ENCODE data around the gene PARL. TPM values are rescaled to one million over a fixed set of nuclear protein-coding genes. Genes with fewer than 3 reads are reported as not detected.

The PARL gene
- polyA plus RNA-seq, 2 of the 4 experiments (the other 2 are of a cell fraction) = 45.9 to 71.6 TPM

DNA sequence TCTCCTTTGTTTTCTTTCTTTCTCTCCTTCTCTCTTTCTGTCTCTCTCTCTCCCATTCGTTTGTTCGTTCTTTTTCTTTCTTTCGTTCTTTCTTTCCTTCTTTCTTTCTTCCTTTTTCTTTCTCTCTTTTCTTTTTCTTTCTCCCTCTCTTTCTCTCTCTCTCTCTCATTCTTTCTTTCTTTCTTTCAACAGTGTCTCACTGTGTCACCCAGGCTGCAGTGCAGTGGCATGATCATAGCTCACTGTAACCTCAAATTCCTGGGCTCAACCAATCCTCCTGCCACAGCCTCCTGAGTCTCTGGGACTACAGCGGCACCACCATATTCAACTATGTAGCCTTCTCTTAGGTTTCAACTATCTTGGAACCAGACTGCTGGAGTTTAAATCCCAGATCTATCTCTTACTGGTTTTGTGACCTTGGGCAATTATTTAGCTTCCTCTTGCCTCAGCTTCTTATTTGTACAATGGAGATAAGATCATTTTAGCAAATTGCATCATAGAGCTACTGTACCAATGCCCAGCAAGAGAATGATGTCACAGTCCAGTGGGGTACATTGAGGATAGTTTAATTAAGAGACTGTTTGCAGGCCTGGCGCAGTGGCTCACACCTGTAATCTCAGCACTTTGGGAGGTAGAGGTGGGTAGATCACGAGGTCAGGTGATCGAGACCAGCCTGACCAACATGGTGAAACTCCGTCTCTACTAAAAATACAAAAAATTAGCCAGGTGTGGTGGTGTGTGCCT is 27.3 kb upstream of the PARL start:
- FAIRE-seq = no peak
- H3K4me2 ChIP-seq = no peak overlapping the region
- H3K4me3 ChIP-seq = no peak overlapping the region
- no peak overlapping the region for H3K27ac ChIP-seq
- 95% methylated on average over 8 of the region's 8 CpGs for WGBS (ENCODE audit: missing lambda C conversion rate)
- no peak for ATAC-seq
- H3K9me3 ChIP-seq = no peaks in the 10 kb centered on the region
- ChIA-PET POLR2A (no interaction called here), CTCF (interaction anchor here (1.1 to 1.9 kb wide), 3 partner anchors 16 to 106 kb away, joined by 4 to 8 read pairs (median 5); partner anchors contain the start of genes ABCC5 and PARL)
- DNase-seq (ENCODE audit: low read depth in 1 of 2, low spot score in 1 of 2) = no peak
- TF ChIP-seq HOXA7 (CRISPR knock-in tag; IDR thresholded peaks at IDR 0.05) = no peak
- no peak for TF ChIP-seq JUNB (IDR thresholded peaks at IDR 0.05)
- 0 out of 2 replicates have a peak, but pooled peaks have one; percentile 18 for TF ChIP-seq GATA3 (IDR thresholded peaks at IDR 0.05; ENCODE audit: borderline replicate concordance)
- TF ChIP-seq KDM1A (IDR thresholded peaks at IDR 0.05; ENCODE audit: low read depth) = no peak
- H3K4me1 ChIP-seq = peaks cover 11% of the 10 kb centered on the region; the same call in 2 of the 3 replicates

DNA sequence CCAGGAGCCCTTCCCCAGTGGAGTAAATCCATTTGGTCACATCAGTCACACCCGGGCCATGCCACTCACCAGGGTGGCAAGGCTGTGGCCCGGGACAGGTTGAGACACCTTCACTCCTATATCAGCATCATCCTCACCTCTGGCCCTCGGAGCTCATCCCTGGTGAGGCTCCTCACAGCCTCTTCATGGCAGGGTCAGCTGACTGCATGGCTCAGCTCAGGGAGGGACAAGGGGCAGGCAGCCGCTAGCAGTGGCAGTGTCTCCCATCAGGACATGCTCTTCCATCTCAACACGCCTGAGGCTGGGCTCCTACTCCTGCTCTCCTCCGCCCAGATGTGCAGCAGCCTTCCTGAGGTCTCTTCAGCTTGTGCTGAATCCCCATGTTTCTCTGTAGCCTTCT is 26.4 kb upstream of the PARL start:
- peak in 1 of 2 experiments; percentile 29; a peak in 4 of 6 replicates for ATAC-seq
- Histone ChIP-seq H3K4me1 (peaks cover 11% of the 10 kb centered on the region; the same call in 2 of the 3 replicates), H3K27ac (no peak overlapping the region; a peak in 1 of 6 replicates), H3K4me2 (no peak overlapping the region), H3K9me3 (no peaks in the 10 kb centered on the region), H3K4me3 (no peak overlapping the region)
- 82% methylated on average over 5 of the region's 6 CpGs for WGBS (ENCODE audit: missing lambda C conversion rate)
- ChIA-PET CTCF (interaction anchor here (0.6 to 1.9 kb wide), 2 partner anchors 15 to 1285 kb away, joined by 3 to 8 read pairs; no protein-coding TSS in a partner anchor), POLR2A (no interaction called here)
- no peak for DNase-seq (ENCODE audit: low read depth in 1 of 2, low spot score in 1 of 2)
- no peak for FAIRE-seq
- TF ChIP-seq RARB (CRISPR knock-in tag; IDR thresholded peaks at IDR 0.05) (no peak), SMC3 (IDR thresholded peaks at IDR 0.05) (no peak), FOSB (CRISPR knock-in tag; IDR thresholded peaks at IDR 0.05) (no peak), RNF2 (IDR thresholded peaks at IDR 0.05; ENCODE audit: borderline replicate concordance, low read depth) (no peak), KDM5A (IDR thresholded peaks at IDR 0.05) (no peak), JUN (IDR thresholded peaks at IDR 0.05) (no peak), EHF (CRISPR knock-in tag; IDR thresholded peaks at IDR 0.05) (no peak), ZFP36 (IDR thresholded peaks at IDR 0.05; ENCODE audit: borderline replicate concordance, partially characterized antibody) (no peak), CHD2 (IDR thresholded peaks at IDR 0.05; ENCODE audit: low read length, partially characterized antibody) (no peak), ZNF302 (CRISPR knock-in tag; IDR thresholded peaks at IDR 0.05) (no peak), JUNB (IDR thresholded peaks at IDR 0.05) (no peak), EP300 (IDR thresholded peaks at IDR 0.05) (no peak), EHMT2 (IDR thresholded peaks at IDR 0.05; ENCODE audit: low read depth) (no peak), ZC3H11A (IDR thresholded peaks at IDR 0.05) (no peak), POLR2AphosphoS2 (conservative IDR thresholded peaks at IDR 0.05; ENCODE audit: low read length) (no peak), CHD4 (IDR thresholded peaks at IDR 0.05; ENCODE audit: borderline replicate concordance) (no peak)
- TF ChIP-seq, protein P1, sequence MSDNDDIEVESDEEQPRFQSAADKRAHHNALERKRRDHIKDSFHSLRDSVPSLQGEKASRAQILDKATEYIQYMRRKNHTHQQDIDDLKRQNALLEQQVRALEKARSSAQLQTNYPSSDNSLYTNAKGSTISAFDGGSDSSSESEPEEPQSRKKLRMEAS (IDR thresholded peaks at IDR 0.05) = no peak
- TF ChIP-seq, protein P2, sequence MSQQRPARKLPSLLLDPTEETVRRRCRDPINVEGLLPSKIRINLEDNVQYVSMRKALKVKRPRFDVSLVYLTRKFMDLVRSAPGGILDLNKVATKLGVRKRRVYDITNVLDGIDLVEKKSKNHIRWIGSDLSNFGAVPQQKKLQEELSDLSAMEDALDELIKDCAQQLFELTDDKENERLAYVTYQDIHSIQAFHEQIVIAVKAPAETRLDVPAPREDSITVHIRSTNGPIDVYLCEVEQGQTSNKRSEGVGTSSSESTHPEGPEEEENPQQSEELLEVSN (IDR thresholded peaks at IDR 0.05; ENCODE audit: borderline replicate concordance, low read depth) = no peak
- TF ChIP-seq, protein P3, sequence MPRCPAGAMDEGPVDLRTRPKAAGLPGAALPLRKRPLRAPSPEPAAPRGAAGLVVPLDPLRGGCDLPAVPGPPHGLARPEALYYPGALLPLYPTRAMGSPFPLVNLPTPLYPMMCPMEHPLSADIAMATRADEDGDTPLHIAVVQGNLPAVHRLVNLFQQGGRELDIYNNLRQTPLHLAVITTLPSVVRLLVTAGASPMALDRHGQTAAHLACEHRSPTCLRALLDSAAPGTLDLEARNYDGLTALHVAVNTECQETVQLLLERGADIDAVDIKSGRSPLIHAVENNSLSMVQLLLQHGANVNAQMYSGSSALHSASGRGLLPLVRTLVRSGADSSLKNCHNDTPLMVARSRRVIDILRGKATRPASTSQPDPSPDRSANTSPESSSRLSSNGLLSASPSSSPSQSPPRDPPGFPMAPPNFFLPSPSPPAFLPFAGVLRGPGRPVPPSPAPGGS (IDR thresholded peaks at IDR 0.05) = no peak

Data from A549 (cell line).